Glutamatergic neuron (in vitro differentiated cells): ENCODE results near the gene PLSCR2. TPM values are rescaled to one million over a fixed set of nuclear protein-coding genes. Genes with fewer than 3 reads are reported as not detected.

Source experiments
- DNase-seq: peaks from one replicate; pipeline ENCODE4 v3.0.0; 2022
- H3K27ac Mint-ChIP-seq: one replicate; pipeline ENCODE4 v1.8.0; 2020; ENCODE audit warnings: mild to moderate bottlenecking, mixed read lengths, inconsistent platforms; ENCODE audit not compliant: unreplicated experiment
- H3K27me3 Mint-ChIP-seq: one replicate; pipeline ENCODE4 v1.8.0; 2020; ENCODE audit warnings: mild to moderate bottlenecking, moderate library complexity, mixed read lengths, inconsistent platforms; ENCODE audit not compliant: unreplicated experiment
- H3K36me3 Mint-ChIP-seq: one replicate; pipeline ENCODE4 v1.8.0; 2020; ENCODE audit warnings: mild to moderate bottlenecking, mixed read lengths, inconsistent platforms; ENCODE audit not compliant: unreplicated experiment
- H3K4me1 Mint-ChIP-seq: one replicate; pipeline ENCODE4 v1.8.0; 2020; ENCODE audit warnings: mild to moderate bottlenecking, low read depth, mixed read lengths, inconsistent platforms; ENCODE audit not compliant: unreplicated experiment
- H3K4me3 Mint-ChIP-seq: one replicate; pipeline ENCODE4 v1.8.0; 2020; ENCODE audit warnings: mild to moderate bottlenecking, mixed read lengths, inconsistent platforms; ENCODE audit not compliant: unreplicated experiment
- H3K9me3 Mint-ChIP-seq: one replicate; pipeline ENCODE4 v1.8.0; 2020; ENCODE audit warnings: mild to moderate bottlenecking, moderate library complexity, mixed read lengths, inconsistent platforms; ENCODE audit not compliant: unreplicated experiment
- total RNA-seq: library from RNA; stranded (reverse); fragmentation: NEBNext Ultra II Directional; extraction: Animal tissue kit (Norgen Biotek cat#: 25700); gene quantifications from one replicate; pipeline ENCODE4 v1.2.1, GENCODE V29; 2021; ENCODE audit not compliant: unreplicated experiment
- TF ChIP-seq, protein P1 (sequence below): fragments of 200-600 bp; sonication (generic); IDR thresholded peaks from one replicate; pipeline ENCODE4 v1.5.0; 2021; ENCODE audit not compliant: partially characterized antibody, unreplicated experiment

The PLSCR2 gene
- total RNA-seq, 1 donor from 2014 or later = not detected

- no peak for DNase-seq
- H3K36me3 Mint-ChIP-seq = no peaks in the 10 kb centered on the region
- H3K27me3 Mint-ChIP-seq = peaks cover 2% of the 10 kb centered on the region
- H3K4me1 Mint-ChIP-seq = no peaks in the 10 kb centered on the region
- no peak overlapping the region for H3K4me3 Mint-ChIP-seq
- H3K27ac Mint-ChIP-seq = no peak overlapping the region
- TF ChIP-seq, protein P1, sequence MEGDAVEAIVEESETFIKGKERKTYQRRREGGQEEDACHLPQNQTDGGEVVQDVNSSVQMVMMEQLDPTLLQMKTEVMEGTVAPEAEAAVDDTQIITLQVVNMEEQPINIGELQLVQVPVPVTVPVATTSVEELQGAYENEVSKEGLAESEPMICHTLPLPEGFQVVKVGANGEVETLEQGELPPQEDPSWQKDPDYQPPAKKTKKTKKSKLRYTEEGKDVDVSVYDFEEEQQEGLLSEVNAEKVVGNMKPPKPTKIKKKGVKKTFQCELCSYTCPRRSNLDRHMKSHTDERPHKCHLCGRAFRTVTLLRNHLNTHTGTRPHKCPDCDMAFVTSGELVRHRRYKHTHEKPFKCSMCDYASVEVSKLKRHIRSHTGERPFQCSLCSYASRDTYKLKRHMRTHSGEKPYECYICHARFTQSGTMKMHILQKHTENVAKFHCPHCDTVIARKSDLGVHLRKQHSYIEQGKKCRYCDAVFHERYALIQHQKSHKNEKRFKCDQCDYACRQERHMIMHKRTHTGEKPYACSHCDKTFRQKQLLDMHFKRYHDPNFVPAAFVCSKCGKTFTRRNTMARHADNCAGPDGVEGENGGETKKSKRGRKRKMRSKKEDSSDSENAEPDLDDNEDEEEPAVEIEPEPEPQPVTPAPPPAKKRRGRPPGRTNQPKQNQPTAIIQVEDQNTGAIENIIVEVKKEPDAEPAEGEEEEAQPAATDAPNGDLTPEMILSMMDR = no peak
- no peaks in the 10 kb centered on the region for H3K9me3 Mint-ChIP-seq
Measured at GRCh38 chr3:146470425-146470990, 1.1 kb upstream of the PLSCR2 start.

DNA sequence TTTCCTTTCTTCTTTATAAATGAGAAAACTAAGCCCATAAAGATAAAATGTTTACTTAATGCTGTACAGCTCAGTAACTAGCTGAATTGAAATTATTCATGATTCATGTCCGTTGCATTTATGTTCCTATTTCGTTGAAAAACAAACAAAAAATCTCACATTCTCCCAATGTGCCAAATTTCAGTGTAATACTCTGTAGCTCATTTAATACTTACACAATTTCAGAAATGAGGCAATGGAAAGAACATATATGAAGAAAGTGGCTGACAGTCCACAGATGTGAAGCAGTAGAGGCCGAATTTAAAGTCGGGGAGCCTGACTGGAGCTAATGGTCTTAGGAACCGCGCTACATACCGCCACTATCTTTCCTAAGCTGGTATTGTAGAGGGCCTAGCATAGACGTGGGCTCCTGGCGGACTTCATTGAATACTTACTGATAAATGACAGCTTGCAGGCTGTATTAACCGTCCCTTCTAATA is 651 bp downstream of the PLSCR2 start:
- H3K9me3 Mint-ChIP-seq = no peaks in the 10 kb centered on the region
- peak overlapping the region; percentile 85 for H3K4me3 Mint-ChIP-seq
- peaks cover 2% of the 10 kb centered on the region for H3K27me3 Mint-ChIP-seq
- TF ChIP-seq, protein P1 = no peak
- DNase-seq = no peak
- no peaks in the 10 kb centered on the region for H3K4me1 Mint-ChIP-seq
- no peak overlapping the region for H3K27ac Mint-ChIP-seq
- H3K36me3 Mint-ChIP-seq = no peaks in the 10 kb centered on the region

DNA sequence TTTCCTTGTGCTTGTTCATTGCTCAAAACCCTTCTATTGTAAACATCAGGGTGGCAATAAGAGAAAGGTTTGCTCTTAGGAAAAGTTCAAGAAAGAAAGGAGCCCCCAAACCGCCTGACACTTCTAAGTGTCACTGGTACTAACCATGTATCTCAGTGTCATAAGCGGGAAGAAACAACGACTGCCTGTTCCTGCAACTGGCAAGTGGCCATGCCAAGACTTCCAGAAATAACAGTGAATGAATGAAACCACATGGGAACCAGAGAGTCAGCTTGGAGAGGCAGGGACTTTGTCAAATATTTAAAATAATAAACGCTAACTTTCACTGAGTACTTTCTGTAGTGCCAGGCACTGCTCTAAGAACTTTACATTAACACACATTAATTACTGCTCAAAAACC is 1.1 kb downstream of the PLSCR2 start:
- Mint-ChIP-seq H3K27ac (no peak overlapping the region), H3K4me1 (no peaks in the 10 kb centered on the region), H3K27me3 (peaks cover 2% of the 10 kb centered on the region), H3K36me3 (no peaks in the 10 kb centered on the region), H3K9me3 (no peaks in the 10 kb centered on the region), H3K4me3 (no peak overlapping the region)
- TF ChIP-seq, protein P1 = no peak
- no peak for DNase-seq

- TF ChIP-seq, protein P1 = no peak
- H3K27me3 Mint-ChIP-seq = peaks cover 2% of the 10 kb centered on the region
- no peak for DNase-seq
- no peaks in the 10 kb centered on the region for H3K9me3 Mint-ChIP-seq
- H3K4me1 Mint-ChIP-seq = no peaks in the 10 kb centered on the region
- H3K27ac Mint-ChIP-seq = no peak overlapping the region
- H3K4me3 Mint-ChIP-seq = no peak overlapping the region
- no peaks in the 10 kb centered on the region for H3K36me3 Mint-ChIP-seq
Measured at GRCh38 chr3:146466604-146467003, 2.8 kb downstream of the PLSCR2 start.

- TF ChIP-seq, protein P1 = no peak
- Mint-ChIP-seq H3K27me3 (peaks cover 2% of the 10 kb centered on the region), H3K4me3 (no peak overlapping the region), H3K27ac (no peak overlapping the region), H3K9me3 (no peaks in the 10 kb centered on the region), H3K4me1 (no peaks in the 10 kb centered on the region), H3K36me3 (no peaks in the 10 kb centered on the region)
- DNase-seq = no peak
Measured at GRCh38 chr3:146465693-146466465, 3.5 kb downstream of the PLSCR2 start.
